ENCODE results near the gene GJA3. TPM values are rescaled to one million over a fixed set of nuclear protein-coding genes. Genes with fewer than 3 reads are reported as not detected.

GJA3 gene
- total and polyA plus RNA-seq, 9 of the 15 experiments (the other 6 are each of a cell fraction or from before 2014, with no cell fraction given), result 0.03 to 0.13 (median 0.04) TPM; not detected in 4

DNA sequence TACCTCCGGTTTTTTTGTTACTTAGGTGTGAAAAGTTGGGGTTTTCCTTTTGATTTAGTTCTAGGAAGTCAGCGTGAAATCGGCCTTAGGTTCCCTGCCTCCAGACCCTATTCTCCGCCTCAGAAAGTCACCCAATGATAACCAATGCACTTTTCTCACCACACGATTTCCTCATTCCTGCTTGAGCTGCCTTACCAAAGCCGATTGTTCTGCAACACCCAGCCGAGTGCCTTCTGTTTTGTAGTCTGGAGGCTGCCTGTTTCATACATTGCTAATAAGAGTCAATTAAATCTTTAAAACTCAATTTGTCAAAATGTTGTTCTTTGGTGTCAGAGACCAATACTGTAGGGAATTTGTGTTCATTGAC lies 39.7 kb downstream of the GJA3 start:
- in situ Hi-C loops (cut with MboI) (no loop called here), intact Hi-C loops (cut with micrococcal nuclease) (no loop called here)
- no peaks in the 10 kb centered on the region for H3K79me2 ChIP-seq (ENCODE audit: control insufficient read depth, insufficient read depth, low read length)
- peak overlapping the region; percentile 29 for H3K4me3 ChIP-seq
- H3K9ac ChIP-seq (ENCODE audit: insufficient read depth in 1 of 2, low read depth in 2 of 2, low read length in 2 of 2), result no peak overlapping the region
- H3K9me1 ChIP-seq (ENCODE audit: control insufficient read depth, insufficient read depth, low read length), result no peaks in the 10 kb centered on the region
- no TSS peak for BruUV-seq (replicated peaks)
- peak overlapping the region; percentile 51 for H3K4me2 ChIP-seq (ENCODE audit: insufficient read depth, low read length)
- CTCF ChIA-PET (ENCODE audit: low intra/inter-chr PET ratio), result no interaction called here
- H3K36me3 ChIP-seq (ENCODE audit: control insufficient read depth, insufficient read depth, low read length), result no peaks in the 10 kb centered on the region
- FAIRE-seq (no peak), DNase-seq (ENCODE audit: extremely low read depth in 1 of 4, low spot score in 3 of 4) (no peak), ATAC-seq (no peak)
- WGBS (ENCODE audit: insufficient coverage, low coverage, missing lambda C conversion rate), result 10% methylated on average over 6 of the region's 7 CpGs
- H2AFZ ChIP-seq (ENCODE audit: low read depth, low read length), result peak overlapping the region; percentile 63
- H3K27ac ChIP-seq (ENCODE audit: extremely low read depth, low read depth, low read length), result no peak overlapping the region
- H3K4me1 ChIP-seq (replicated peaks in 1 of 2; ENCODE audit: control insufficient read depth in 2 of 2, insufficient read depth in 2 of 2, low read length in 2 of 2), result peaks cover 4 to 15% of the 10 kb centered on the region in 2 experiments; a peak in 3 of 5 replicates
- H3K9me3 ChIP-seq (replicated peaks; ENCODE audit: control insufficient read depth, insufficient read depth, low read depth, low read length), result no peaks in the 10 kb centered on the region
- no peaks in the 10 kb centered on the region for H4K20me1 ChIP-seq (replicated peaks; ENCODE audit: control insufficient read depth, insufficient read depth, low read length)
- POLR2A ChIA-PET, result interaction anchor here (1.0 to 1.1 kb wide), 2 partner anchors 11 to 19 kb away, joined by 3 to 4 read pairs; no protein-coding TSS in a partner anchor
- no peaks in the 10 kb centered on the region for H3K27me3 ChIP-seq (ENCODE audit: control insufficient read depth in 2 of 2, insufficient read depth in 2 of 2, low read length in 2 of 2)
- no peak for TF ChIP-seq PPARD (CRISPR knock-in tag; IDR thresholded peaks at IDR 0.05)
- no peak for TF ChIP-seq TAF15 (IDR thresholded peaks at IDR 0.05; ENCODE audit: low read depth, low read length)
- no peak for TF ChIP-seq FOXJ3 (CRISPR knock-in tag; IDR thresholded peaks at IDR 0.05)
- no peak for TF ChIP-seq MTA2 (IDR thresholded peaks at IDR 0.05; ENCODE audit: low read depth)
- TF ChIP-seq, protein P1, sequence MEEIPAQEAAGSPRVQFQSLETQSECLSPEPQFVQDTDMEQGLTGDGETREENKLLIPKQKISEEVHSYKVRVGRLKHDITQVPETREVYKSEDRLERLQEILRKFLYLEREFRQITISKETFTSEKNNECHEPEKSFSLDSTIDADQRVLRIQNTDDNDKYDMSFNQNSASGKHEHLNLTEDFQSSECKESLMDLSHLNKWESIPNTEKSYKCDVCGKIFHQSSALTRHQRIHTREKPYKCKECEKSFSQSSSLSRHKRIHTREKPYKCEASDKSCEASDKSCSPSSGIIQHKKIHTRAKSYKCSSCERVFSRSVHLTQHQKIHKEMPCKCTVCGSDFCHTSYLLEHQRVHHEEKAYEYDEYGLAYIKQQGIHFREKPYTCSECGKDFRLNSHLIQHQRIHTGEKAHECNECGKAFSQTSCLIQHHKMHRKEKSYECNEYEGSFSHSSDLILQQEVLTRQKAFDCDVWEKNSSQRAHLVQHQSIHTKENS (CRISPR knock-in tag; IDR thresholded peaks at IDR 0.05), result no peak
- TF ChIP-seq TEAD2 (tag; IDR thresholded peaks at IDR 0.05), result no peak
- TF ChIP-seq, protein P2, sequence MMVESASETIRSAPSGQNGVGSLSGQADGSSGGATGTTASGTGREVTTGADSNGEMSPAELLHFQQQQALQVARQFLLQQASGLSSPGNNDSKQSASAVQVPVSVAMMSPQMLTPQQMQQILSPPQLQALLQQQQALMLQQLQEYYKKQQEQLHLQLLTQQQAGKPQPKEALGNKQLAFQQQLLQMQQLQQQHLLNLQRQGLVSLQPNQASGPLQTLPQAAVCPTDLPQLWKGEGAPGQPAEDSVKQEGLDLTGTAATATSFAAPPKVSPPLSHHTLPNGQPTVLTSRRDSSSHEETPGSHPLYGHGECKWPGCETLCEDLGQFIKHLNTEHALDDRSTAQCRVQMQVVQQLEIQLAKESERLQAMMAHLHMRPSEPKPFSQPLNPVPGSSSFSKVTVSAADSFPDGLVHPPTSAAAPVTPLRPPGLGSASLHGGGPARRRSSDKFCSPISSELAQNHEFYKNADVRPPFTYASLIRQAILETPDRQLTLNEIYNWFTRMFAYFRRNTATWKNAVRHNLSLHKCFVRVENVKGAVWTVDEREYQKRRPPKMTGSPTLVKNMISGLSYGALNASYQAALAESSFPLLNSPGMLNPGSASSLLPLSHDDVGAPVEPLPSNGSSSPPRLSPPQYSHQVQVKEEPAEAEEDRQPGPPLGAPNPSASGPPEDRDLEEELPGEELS (CRISPR knock-in tag; IDR thresholded peaks at IDR 0.05; ENCODE audit: borderline replicate concordance), result no peak
- TF ChIP-seq ZNF324 (CRISPR knock-in tag; IDR thresholded peaks at IDR 0.05), result no peak
- TF ChIP-seq, protein P3, sequence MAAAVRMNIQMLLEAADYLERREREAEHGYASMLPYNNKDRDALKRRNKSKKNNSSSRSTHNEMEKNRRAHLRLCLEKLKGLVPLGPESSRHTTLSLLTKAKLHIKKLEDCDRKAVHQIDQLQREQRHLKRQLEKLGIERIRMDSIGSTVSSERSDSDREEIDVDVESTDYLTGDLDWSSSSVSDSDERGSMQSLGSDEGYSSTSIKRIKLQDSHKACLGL (CRISPR knock-in tag; IDR thresholded peaks at IDR 0.05; ENCODE audit: borderline replicate concordance, poor library complexity, severe bottlenecking), result no peak
- TF ChIP-seq, protein P4, sequence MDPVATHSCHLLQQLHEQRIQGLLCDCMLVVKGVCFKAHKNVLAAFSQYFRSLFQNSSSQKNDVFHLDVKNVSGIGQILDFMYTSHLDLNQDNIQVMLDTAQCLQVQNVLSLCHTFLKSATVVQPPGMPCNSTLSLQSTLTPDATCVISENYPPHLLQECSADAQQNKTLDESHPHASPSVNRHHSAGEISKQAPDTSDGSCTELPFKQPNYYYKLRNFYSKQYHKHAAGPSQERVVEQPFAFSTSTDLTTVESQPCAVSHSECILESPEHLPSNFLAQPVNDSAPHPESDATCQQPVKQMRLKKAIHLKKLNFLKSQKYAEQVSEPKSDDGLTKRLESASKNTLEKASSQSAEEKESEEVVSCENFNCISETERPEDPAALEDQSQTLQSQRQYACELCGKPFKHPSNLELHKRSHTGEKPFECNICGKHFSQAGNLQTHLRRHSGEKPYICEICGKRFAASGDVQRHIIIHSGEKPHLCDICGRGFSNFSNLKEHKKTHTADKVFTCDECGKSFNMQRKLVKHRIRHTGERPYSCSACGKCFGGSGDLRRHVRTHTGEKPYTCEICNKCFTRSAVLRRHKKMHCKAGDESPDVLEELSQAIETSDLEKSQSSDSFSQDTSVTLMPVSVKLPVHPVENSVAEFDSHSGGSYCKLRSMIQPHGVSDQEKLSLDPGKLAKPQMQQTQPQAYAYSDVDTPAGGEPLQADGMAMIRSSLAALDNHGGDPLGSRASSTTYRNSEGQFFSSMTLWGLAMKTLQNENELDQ (CRISPR knock-in tag; IDR thresholded peaks at IDR 0.05; ENCODE audit: borderline replicate concordance), result no peak
- TF ChIP-seq, protein P5, sequence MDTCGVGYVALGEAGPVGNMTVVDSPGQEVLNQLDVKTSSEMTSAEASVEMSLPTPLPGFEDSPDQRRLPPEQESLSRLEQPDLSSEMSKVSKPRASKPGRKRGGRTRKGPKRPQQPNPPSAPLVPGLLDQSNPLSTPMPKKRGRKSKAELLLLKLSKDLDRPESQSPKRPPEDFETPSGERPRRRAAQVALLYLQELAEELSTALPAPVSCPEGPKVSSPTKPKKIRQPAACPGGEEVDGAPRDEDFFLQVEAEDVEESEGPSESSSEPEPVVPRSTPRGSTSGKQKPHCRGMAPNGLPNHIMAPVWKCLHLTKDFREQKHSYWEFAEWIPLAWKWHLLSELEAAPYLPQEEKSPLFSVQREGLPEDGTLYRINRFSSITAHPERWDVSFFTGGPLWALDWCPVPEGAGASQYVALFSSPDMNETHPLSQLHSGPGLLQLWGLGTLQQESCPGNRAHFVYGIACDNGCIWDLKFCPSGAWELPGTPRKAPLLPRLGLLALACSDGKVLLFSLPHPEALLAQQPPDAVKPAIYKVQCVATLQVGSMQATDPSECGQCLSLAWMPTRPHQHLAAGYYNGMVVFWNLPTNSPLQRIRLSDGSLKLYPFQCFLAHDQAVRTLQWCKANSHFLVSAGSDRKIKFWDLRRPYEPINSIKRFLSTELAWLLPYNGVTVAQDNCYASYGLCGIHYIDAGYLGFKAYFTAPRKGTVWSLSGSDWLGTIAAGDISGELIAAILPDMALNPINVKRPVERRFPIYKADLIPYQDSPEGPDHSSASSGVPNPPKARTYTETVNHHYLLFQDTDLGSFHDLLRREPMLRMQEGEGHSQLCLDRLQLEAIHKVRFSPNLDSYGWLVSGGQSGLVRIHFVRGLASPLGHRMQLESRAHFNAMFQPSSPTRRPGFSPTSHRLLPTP (IDR thresholded peaks at IDR 0.05; ENCODE audit: borderline replicate concordance, extremely low read depth, insufficient read length), result no peak
